WTC11 (cell line): ENCODE data around the gene MYL11.

Source experiments
- CTCF ChIP-seq: fragments of 200-600 bp; IDR thresholded peaks from 2 replicates; pipeline ENCODE4 v1.8.0; 2022; ENCODE audit warnings: antibody characterized with exemption
- ELF4 ChIP-seq: sonication (generic); formaldehyde crosslinking; IDR thresholded peaks from 2 replicates; pipeline ENCODE4 v1.8.1; 2022; ENCODE audit warnings: low read depth, mild to moderate bottlenecking, moderate library complexity, missing genetic modification reagents
- MAX ChIP-seq: sonication (generic); formaldehyde crosslinking; IDR thresholded peaks from 2 replicates; pipeline ENCODE4 v1.8.0; 2022; ENCODE audit warnings: mild to moderate bottlenecking, missing genetic modification reagents
- NR3C1 ChIP-seq: sonication (generic); formaldehyde crosslinking; conservative IDR thresholded peaks from 2 replicates; pipeline ENCODE4 v1.8.1; 2023; ENCODE audit warnings: low read depth, mild to moderate bottlenecking, missing genetic modification reagents
- PREB ChIP-seq: sonication (generic); formaldehyde crosslinking; IDR thresholded peaks from 2 replicates; pipeline ENCODE4 v1.8.1; 2022; ENCODE audit warnings: mild to moderate bottlenecking, missing genetic modification reagents, moderate library complexity, borderline replicate concordance
- USF2 ChIP-seq: sonication (generic); formaldehyde crosslinking; IDR thresholded peaks from 2 replicates; pipeline ENCODE4 v1.8.1; 2023; ENCODE audit warnings: mild to moderate bottlenecking, missing genetic modification reagents, moderate library complexity

- no peak for TF ChIP-seq USF2
- no peak for TF ChIP-seq CTCF
- no peak for TF ChIP-seq NR3C1 (CRISPR knock-in tag)
- no peak for TF ChIP-seq PREB (CRISPR knock-in tag)
- no peak for TF ChIP-seq MAX (CRISPR knock-in tag)
- no peak for TF ChIP-seq ELF4 (CRISPR knock-in tag)
Observed at GRCh38 chr16:30397056-30397455, 22.5 kb downstream of the MYL11 start.
